HCT116 (cell line): ENCODE data around the gene MYO7A. TPM values are rescaled to one million over a fixed set of nuclear protein-coding genes. Genes with fewer than 3 reads are reported as not detected.

Experiments
- ATAC-seq: fragments of 200-7000 bp; cut with Tn5 transposase; 2 replicates; pipeline ENCODE4 v1.9.1; 2020; ENCODE audit warnings: mild to moderate bottlenecking, moderate library complexity
- BruUV-seq: library from RNA; stranded (reverse); fragments of 400-500 nt; replicated peaks from 2 replicates; lab custom pipeline; 2021; lab: Mats Ljungman, UMichigan
- CTCF ChIA-PET: fragments of 300-600 bp; sonication (Branson Sonifier 250); formaldehyde crosslinking; loops from one replicate; lab custom pipeline; 2021; ENCODE audit warnings: antibody characterized with exemption; lab: Charles Lee
- POLR2A ChIA-PET: fragments of 300-600, 350-600 bp; sonication (Branson Sonifier 250); formaldehyde crosslinking; loops from one replicate; lab custom pipeline; 2021; ENCODE audit warnings: antibody characterized with exemption; lab: Charles Lee
- RAD21 ChIA-PET, 2 experiments: fragments of 300-600 bp; sonication (Branson Sonifier 250); formaldehyde crosslinking; loops; one replicate each; lab custom pipeline; 2023; ENCODE audit warnings: low total read pairs in 2 of 2; ENCODE audit not compliant: uncharacterized antibody in 2 of 2, unreplicated experiment in 2 of 2, low non-redundant PET in 1 of 2; lab: Charles Lee
- DNase-seq: peaks from one replicate; pipeline ENCODE4 v3.0.0-alpha.2; 2010; ENCODE audit warnings: low read depth, low spot score
- H2AFZ ChIP-seq: fragments of 200-600 bp; shearing (Covaris generic), sonication (generic); 2 replicates; pipeline ENCODE4 v1.6.1; 2017; ENCODE audit warnings: low read depth, mixed run types, mixed read lengths, antibody characterized with exemption, low read length; ENCODE audit not compliant: poor library complexity, severe bottlenecking
- H3K27ac ChIP-seq: 2 replicates; pipeline ENCODE4 v1.5.1; 2012; ENCODE audit warnings: low read depth, low read length
- H3K27me3 ChIP-seq: fragments of 200-600 bp; sonication (generic); 2 replicates; pipeline ENCODE4 v1.6.1; 2016; ENCODE audit warnings: mixed run types, low read length, mixed read lengths; ENCODE audit not compliant: insufficient read depth
- H3K36me3 ChIP-seq, 2 experiments: fragments of 200-500 bp in 1 of 2; fragments of 200-600 bp in 1 of 2; sonication (Bioruptor generic) in 1 of 2; sonication (generic) in 1 of 2; 2 replicates each; pipeline versions ENCODE4 v1.5.1 to v1.6.1; 2014 to 2016; ENCODE audit warnings: low read length in 2 of 2, inconsistent platforms in 1 of 2, mixed read lengths in 1 of 2, mixed run types in 1 of 2; ENCODE audit not compliant: insufficient read depth in 2 of 2, control insufficient read depth in 1 of 2
- H3K4me1 ChIP-seq, 2 experiments: fragments of 200-600 bp in 1 of 2; sonication (generic) in 1 of 2; 2 replicates each; pipeline versions ENCODE4 v1.5.1 to v1.6.1; 2012 to 2017; ENCODE audit warnings: low read length in 2 of 2, inconsistent platforms in 1 of 2, mild to moderate bottlenecking in 1 of 2, mixed read lengths in 1 of 2, mixed run types in 1 of 2, moderate library complexity in 1 of 2; ENCODE audit not compliant: insufficient read depth in 2 of 2, control insufficient read depth in 1 of 2
- H3K4me2 ChIP-seq: fragments of 200-600 bp; sonication (generic); 2 replicates; pipeline ENCODE4 v1.6.1; 2017; ENCODE audit warnings: mixed run types, low read length, mixed read lengths
- H3K4me3 ChIP-seq, 2 experiments: fragments of 200-600 bp in 1 of 2; sonication (generic) in 1 of 2; replicated peaks in 1 of 2; 2 replicates each; pipeline ENCODE4 v1.5.1; 2011 to 2016; ENCODE audit warnings: low read length in 2 of 2, control low read depth in 1 of 2, low read depth in 1 of 2, mild to moderate bottlenecking in 1 of 2, mixed read lengths in 1 of 2, mixed run types in 1 of 2
- H3K79me2 ChIP-seq: fragments of 200-600 bp; sonication (generic); 2 replicates; pipeline ENCODE4 v1.6.1; 2017; ENCODE audit warnings: mild to moderate bottlenecking, mixed run types, low read length, moderate library complexity, mixed read lengths; ENCODE audit not compliant: insufficient read depth
- H3K9ac ChIP-seq: fragments of 200-600 bp; sonication (generic); 2 replicates; pipeline ENCODE4 v1.6.1; 2016; ENCODE audit warnings: low read length, mixed read lengths
- H3K9me2 ChIP-seq: fragments of 200-600 bp; sonication (generic), shearing (Covaris generic); 2 replicates; pipeline ENCODE4 v1.6.1; 2017; ENCODE audit warnings: mixed run types, mild to moderate bottlenecking, moderate library complexity; ENCODE audit not compliant: insufficient read depth
- H3K9me3 ChIP-seq, 2 experiments: fragments of 200-500 bp in 1 of 2; fragments of 200-600 bp in 1 of 2; sonication (Bioruptor generic) in 1 of 2; sonication (generic) in 1 of 2; 2 replicates each; pipeline ENCODE4 v1.6.1; 2014 to 2017; ENCODE audit warnings: low read length in 2 of 2, mixed read lengths in 2 of 2, inconsistent platforms in 1 of 2, low read depth in 1 of 2, mild to moderate bottlenecking in 1 of 2, mixed run types in 1 of 2, moderate library complexity in 1 of 2; ENCODE audit not compliant: control insufficient read depth in 1 of 2, insufficient read depth in 1 of 2
- H4K20me1 ChIP-seq: fragments of 200-600 bp; sonication (generic), shearing (Covaris generic); 2 replicates; pipeline ENCODE4 v1.6.1; 2017; ENCODE audit warnings: mixed run types, mild to moderate bottlenecking, moderate library complexity; ENCODE audit not compliant: insufficient read depth
- ATF3 ChIP-seq: IDR thresholded peaks from 2 replicates; pipeline ENCODE4 v1.6.1; 2012
- CBX3 ChIP-seq: IDR thresholded peaks from 2 replicates; pipeline ENCODE4 v1.6.1; 2012; ENCODE audit warnings: low read depth
- CEBPB ChIP-seq: IDR thresholded peaks from 2 replicates; pipeline ENCODE4 v1.6.1; 2012; ENCODE audit warnings: low read depth
- CTCF ChIP-seq, 3 experiments: fragments of 200-600 bp in 1 of 3; sonication (generic) in 1 of 3; IDR thresholded peaks in 2 of 3; conservative IDR thresholded peaks in 1 of 3; 2 replicates each; pipeline ENCODE4 v1.5.1; 2012 to 2017; ENCODE audit warnings: low read depth in 2 of 3, low read length in 2 of 3, antibody characterized with exemption in 1 of 3, borderline replicate concordance in 1 of 3, control low read depth in 1 of 3, mild to moderate bottlenecking in 1 of 3, mixed read lengths in 1 of 3, mixed run types in 1 of 3, moderate library complexity in 1 of 3; ENCODE audit not compliant: insufficient read depth in 1 of 3
- EGR1 ChIP-seq: IDR thresholded peaks from 2 replicates; pipeline ENCODE4 v1.6.1; 2012; ENCODE audit warnings: low read depth
- ELF1 ChIP-seq: IDR thresholded peaks from 2 replicates; pipeline ENCODE4 v1.6.1; 2012; ENCODE audit warnings: low read depth, borderline replicate concordance
- EZH2 ChIP-seq: fragments of 200-600 bp; sonication (generic); IDR thresholded peaks from 2 replicates; pipeline ENCODE4 v1.6.1; 2017; ENCODE audit warnings: antibody characterized with exemption, mixed run types
- EZH2phosphoT487 ChIP-seq: fragments of 200-600 bp; IDR thresholded peaks from 2 replicates; pipeline ENCODE4 v1.6.1; 2018; ENCODE audit warnings: antibody characterized with exemption, borderline replicate concordance
- POLR2A ChIP-seq: IDR thresholded peaks from 2 replicates; pipeline ENCODE4 v1.7.0; 2011; ENCODE audit warnings: borderline replicate concordance; ENCODE audit not compliant: insufficient read depth, insufficient read length; ENCODE audit errors: extremely low read depth
- POLR2AphosphoS5 ChIP-seq: IDR thresholded peaks from 2 replicates; pipeline ENCODE4 v1.6.1; 2011; ENCODE audit warnings: mild to moderate bottlenecking, low read depth, low read length, moderate library complexity
- RAD21 ChIP-seq: IDR thresholded peaks from 2 replicates; pipeline ENCODE4 v1.6.1; 2012; ENCODE audit warnings: low read depth, mild to moderate bottlenecking
- REST ChIP-seq: IDR thresholded peaks from 2 replicates; pipeline ENCODE4 v1.6.1; 2012; ENCODE audit warnings: low read depth
- SP1 ChIP-seq: IDR thresholded peaks from 2 replicates; pipeline ENCODE4 v1.6.1; 2012; ENCODE audit warnings: low read depth
- SRF ChIP-seq: IDR thresholded peaks from 2 replicates; pipeline ENCODE4 v1.6.1; 2012; ENCODE audit warnings: low read depth
- TCF7L2 ChIP-seq: IDR thresholded peaks from 2 replicates; pipeline ENCODE4 v1.7.0; 2011; ENCODE audit warnings: borderline replicate concordance, inconsistent platforms; ENCODE audit not compliant: insufficient read depth, insufficient read length; ENCODE audit errors: extremely low read depth
- YY1 ChIP-seq: IDR thresholded peaks from 2 replicates; pipeline ENCODE4 v1.6.1; 2011; ENCODE audit warnings: low read length, low read depth, moderate library complexity, mild to moderate bottlenecking; ENCODE audit not compliant: insufficient replicate concordance; ENCODE audit errors: extremely low read depth
- ZBTB33 ChIP-seq: IDR thresholded peaks from 2 replicates; pipeline ENCODE4 v1.6.1; 2011; ENCODE audit warnings: mild to moderate bottlenecking, low read length, moderate library complexity; ENCODE audit not compliant: insufficient replicate concordance; ENCODE audit errors: extremely low read depth
- ZFX ChIP-seq: fragments of 450-650 bp; IDR thresholded peaks from 2 replicates; pipeline ENCODE4 v1.6.1; 2017
- ZNF274 ChIP-seq: fragments of 200-500 bp; sonication (Bioruptor generic); IDR thresholded peaks from 2 replicates; pipeline ENCODE4 v1.6.1; 2014; ENCODE audit warnings: mild to moderate bottlenecking, low read depth, low read length, inconsistent platforms
- intact Hi-C: fragments of 100-400 bp; cut with micrococcal nuclease; formaldehyde crosslinking; loops from 2 replicates; pipeline ENCODE4 v1.10.0; 2022
- total RNA-seq: library from RNA; stranded (reverse); gene quantifications from one replicate; pipeline ENCODE4 v1.2.1, GENCODE V29; 2021; ENCODE audit not compliant: unreplicated experiment

Gene MYO7A
- total RNA-seq, 1 experiment from 2014 or later, result 1.8 TPM

GRCh38 chr11:77179048-77179447 is 51.0 kb downstream of the MYO7A start:
- POLR2A ChIA-PET, result no interaction called here
- Histone ChIP-seq H2AFZ (no peak overlapping the region), H3K9me2 (no peaks in the 10 kb centered on the region), H3K36me3 (no peaks in the 10 kb centered on the region), H3K4me3 (no peak overlapping the region), H3K4me2 (no peak overlapping the region), H3K9ac (no peak overlapping the region), H3K27me3 (no peaks in the 10 kb centered on the region), H3K79me2 (no peaks in the 10 kb centered on the region), H3K9me3 (no peaks in the 10 kb centered on the region), H3K4me1 (no peaks in the 10 kb centered on the region), H3K27ac (no peak overlapping the region), H4K20me1 (no peaks in the 10 kb centered on the region)
- no peak for DNase-seq
- intact Hi-C loops, result no loop called here
- BruUV-seq, result no TSS peak
- no peak for ATAC-seq
- RAD21 ChIA-PET, result no interaction called here
- CTCF ChIA-PET, result interaction anchor here (1.2 kb wide), 1 partner anchor 9 kb away, joined by 3 read pairs; no protein-coding TSS in a partner anchor
- TF ChIP-seq ZNF274 (no peak), ZBTB33 (no peak), CBX3 (no peak), CTCF (IDR thresholded peaks at IDR 0.05 in 2 of 3, conservative IDR thresholded peaks at IDR 0.05 in 1 of 3; ENCODE audit: borderline replicate concordance in 1 of 3, insufficient read depth in 1 of 3, low read depth in 2 of 3, low read length in 2 of 3) (no peak), ATF3 (no peak), SP1 (no peak), RAD21 (no peak), EGR1 (no peak), EZH2phosphoT487 (no peak), POLR2AphosphoS5 (no peak), POLR2A (no peak), YY1 (no peak), CEBPB (no peak), SRF (no peak), ZFX (no peak), EZH2 (no peak), TCF7L2 (no peak), ELF1 (no peak), REST (no peak)
